Measurements from ENCODE around the gene GIPC2. TPM values are rescaled to one million over a fixed set of nuclear protein-coding genes. Genes with fewer than 3 reads are reported as not detected.

The GIPC2 gene
- total and polyA plus RNA-seq, 2 of the 4 experiments (the other 2 are of a cell fraction) = 0.07 to 0.18 TPM

- Histone ChIP-seq H3K14ac (replicated peaks; ENCODE audit: low read depth, low read length) (no peak overlapping the region), H4K8ac (ENCODE audit: low read depth in 2 of 2, low read length in 2 of 2) (no peak overlapping the region; a peak in 1 of 4 replicates), H2BK120ac (ENCODE audit: low read depth, low read length) (no peak overlapping the region), H3K56ac (ENCODE audit: extremely low read depth, insufficient read depth, low read length) (no peak overlapping the region), H3K36me3 (ENCODE audit: control insufficient read depth, insufficient read depth, low read length) (no peaks in the 10 kb centered on the region), H2AK5ac (ENCODE audit: low read depth, low read length) (no peak overlapping the region), H4K91ac (ENCODE audit: insufficient read depth, low read depth, low read length) (no peak overlapping the region), H2BK15ac (ENCODE audit: low read depth, low read length) (no peak overlapping the region), H3K4me3 (ENCODE audit: insufficient read depth, low read depth, low read length) (no peak overlapping the region), H3K4me2 (ENCODE audit: low read depth, low read length) (no peak overlapping the region), H3K18ac (ENCODE audit: low read depth, low read length) (no peak overlapping the region), H2AFZ (replicated peaks; ENCODE audit: low read length, poor library complexity) (no peak overlapping the region), H3K4ac (ENCODE audit: low read depth, low read length) (no peak overlapping the region), H3K27ac (ENCODE audit: insufficient read depth, low read length) (no peak overlapping the region), H3K9ac (ENCODE audit: low read depth, low read length) (no peak overlapping the region), H3K79me1 (ENCODE audit: low read depth in 1 of 2, low read length in 2 of 2) (no peaks in the 10 kb centered on the region), H4K20me1 (ENCODE audit: insufficient read depth, low read length) (no peaks in the 10 kb centered on the region), H3K9me1 (ENCODE audit: insufficient read depth, low read length) (peaks cover 5% of the 10 kb centered on the region; the same call in 1 of the 2 replicates), H2BK5ac (ENCODE audit: low read depth, low read length, poor library complexity, severe bottlenecking) (no peak overlapping the region), H3K27me3 (ENCODE audit: control insufficient read depth, insufficient read depth, low read length) (no peaks in the 10 kb centered on the region), H2BK20ac (ENCODE audit: low read depth, low read length) (no peak overlapping the region), H3K9me3 (ENCODE audit: control insufficient read depth, insufficient read depth, low read length) (no peaks in the 10 kb centered on the region), H3K23ac (ENCODE audit: low read depth, low read length) (no peak overlapping the region), H4K5ac (ENCODE audit: low read depth, low read length) (no peak overlapping the region), H3K4me1 (ENCODE audit: control insufficient read depth, insufficient read depth, low read length) (peaks cover 1% of the 10 kb centered on the region; the same call in 1 of the 2 replicates), H2AK9ac (replicated peaks; ENCODE audit: low read depth, low read length, poor library complexity) (no peak overlapping the region)
- ChIA-PET POLR2A (ENCODE audit: unreplicated experiment) (no interaction called here), CTCF (interaction anchor here (0.6 kb wide), 1 partner anchor 532 kb away, joined by 3 read pairs; no protein-coding TSS in a partner anchor)
- in situ Hi-C loops (cut with MboI; ENCODE audit: low sequenced_read_pairs) = no loop called here
- intact Hi-C loops (cut with micrococcal nuclease) = no loop called here
- DNase-seq (no peak), ATAC-seq (ENCODE audit: low read depth) (no peak)
- no peak for TF ChIP-seq NFE2L2 (IDR thresholded peaks at IDR 0.05; ENCODE audit: low read depth, low read length)
- BruUV-seq (replicated peaks) = no TSS peak
- dilution Hi-C loops (cut with HindIII; ENCODE audit: low sequenced_read_pairs, unreplicated experiment) = no loop called here
- no CpG with 5 or more reads among the region's 2 CpGs for WGBS, 2 experiments (ENCODE audit: extremely low coverage in 2 of 2, insufficient read length in 1 of 2)
Measured at GRCh38 chr1:78070210-78070609, 24.4 kb downstream of the GIPC2 start.

Measured in IMR-90 (cell line).